IPS DF 4.7 (cell line): ENCODE data around the gene INPP5A.
"Not testable (repeated sequence)": the region's sequence is repeated elsewhere in the genome, so short reads cannot be mapped to it uniquely, and the experiment has no call there.

Source experiments
- DNase-seq: peaks from one replicate; pipeline ENCODE4 v3.0.0-alpha.2; 2013; ENCODE audit warnings: low spot score; ENCODE audit errors: extremely low read depth

Gene INPP5A

DNA sequence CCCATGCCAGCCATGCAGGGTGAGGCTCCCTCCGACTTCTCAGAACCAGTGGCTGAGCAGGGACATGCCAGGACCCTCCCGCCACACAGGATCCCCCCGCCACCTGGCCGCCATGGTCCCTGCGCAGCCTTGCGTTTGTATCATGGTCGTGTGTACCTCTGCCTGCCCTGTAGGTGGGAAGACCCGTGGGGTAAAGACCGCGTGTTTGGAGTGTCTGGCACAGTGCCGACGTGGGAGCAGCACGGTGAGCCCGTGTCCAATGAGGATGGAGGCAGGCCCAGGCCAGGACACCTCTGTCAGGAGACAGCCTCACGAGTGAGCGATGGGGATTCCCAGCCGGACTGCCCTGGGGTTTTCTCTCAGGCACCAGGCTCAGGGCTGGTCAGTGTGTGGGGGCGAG is 216.5 kb downstream of the INPP5A start:
- DNase-seq: no peak

DNA sequence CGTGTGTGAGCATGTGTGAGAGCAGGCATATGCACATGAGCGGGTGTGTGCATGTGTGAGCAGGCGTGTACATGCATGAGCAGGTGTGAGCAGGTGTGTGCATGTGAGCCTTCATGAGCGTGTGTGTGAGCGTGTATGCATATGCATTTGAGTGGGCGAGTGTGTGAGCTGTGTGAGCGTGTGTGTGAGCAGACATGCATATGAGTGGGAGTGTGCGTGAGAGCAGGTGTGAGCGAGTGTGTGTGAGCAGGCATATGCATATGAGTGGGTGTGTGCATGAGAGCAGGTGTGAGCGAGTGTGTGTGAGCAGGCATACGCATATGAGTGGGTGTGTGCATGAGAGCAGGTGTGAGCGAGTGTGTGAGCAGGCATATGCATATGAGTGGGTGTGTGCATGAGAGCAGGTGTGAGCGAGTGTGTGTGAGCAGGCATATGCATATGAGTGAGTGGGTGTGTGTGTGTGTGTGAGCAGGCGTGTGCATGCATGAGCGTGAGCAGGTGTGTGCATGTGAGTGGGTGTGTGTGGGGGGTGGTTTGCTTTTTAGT is 217.7 kb downstream of the INPP5A start:
- no peak for DNase-seq

DNA sequence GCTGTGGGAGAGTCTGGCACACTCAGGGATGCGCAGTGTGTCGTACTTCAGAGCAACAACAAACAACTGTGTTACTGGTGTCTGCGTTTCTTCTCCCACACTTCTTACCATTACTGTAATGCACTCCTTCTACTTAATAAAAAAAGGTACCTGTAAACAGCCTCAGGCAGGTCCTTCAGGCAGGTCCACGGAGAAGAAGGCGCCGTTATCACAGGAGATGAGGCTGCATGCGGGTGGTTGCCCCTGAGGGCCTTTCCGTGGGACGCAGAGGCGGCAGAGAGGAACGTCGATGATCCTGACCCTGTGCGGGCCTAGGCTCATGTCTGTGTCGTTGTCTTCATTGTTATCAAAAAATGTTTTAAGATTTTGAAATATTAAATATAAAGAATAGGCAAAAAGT is 219.0 kb downstream of the INPP5A start:
- no peak for DNase-seq

DNA sequence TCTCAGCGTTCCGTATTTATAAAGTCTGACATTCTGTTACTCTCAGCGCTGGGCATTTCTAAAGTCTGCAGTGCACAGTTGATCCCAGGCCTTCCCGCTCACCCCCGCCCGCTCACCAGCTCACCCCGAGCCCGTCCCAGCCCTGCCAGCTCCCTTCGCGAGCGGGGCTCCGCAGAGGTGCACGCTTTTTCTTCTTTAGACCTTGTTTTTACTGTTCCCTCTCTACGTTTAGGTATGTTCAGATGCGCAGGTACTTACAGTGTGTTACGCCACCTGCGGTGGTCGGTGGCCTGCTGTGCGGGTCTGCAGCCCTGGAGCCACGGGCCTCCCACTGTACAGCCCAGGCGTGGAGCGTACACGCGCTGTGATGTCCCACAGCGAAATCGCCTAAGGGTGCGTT is 219.6 kb downstream of the INPP5A start:
- no peak for DNase-seq

DNA sequence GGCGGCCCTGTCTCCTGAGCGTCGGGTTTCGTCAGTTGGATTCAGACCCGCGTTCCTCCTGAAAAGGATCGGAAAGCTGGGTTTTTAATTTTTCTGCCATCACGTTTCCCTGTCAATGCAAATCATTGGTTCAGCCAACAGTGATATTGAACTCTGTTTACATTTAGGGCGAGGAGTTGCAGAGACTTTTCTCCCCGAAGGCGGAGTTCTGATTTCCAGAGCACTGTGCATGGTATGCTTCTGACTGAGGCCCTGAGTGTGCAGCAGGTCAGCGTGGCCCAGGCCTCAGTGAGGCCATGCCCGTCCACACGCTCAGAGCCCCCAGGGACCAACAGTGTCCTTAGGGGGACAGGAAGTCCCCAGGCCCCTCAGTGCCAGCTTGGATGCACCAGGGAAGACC is 221.3 kb downstream of the INPP5A start:
- DNase-seq: no peak

DNA sequence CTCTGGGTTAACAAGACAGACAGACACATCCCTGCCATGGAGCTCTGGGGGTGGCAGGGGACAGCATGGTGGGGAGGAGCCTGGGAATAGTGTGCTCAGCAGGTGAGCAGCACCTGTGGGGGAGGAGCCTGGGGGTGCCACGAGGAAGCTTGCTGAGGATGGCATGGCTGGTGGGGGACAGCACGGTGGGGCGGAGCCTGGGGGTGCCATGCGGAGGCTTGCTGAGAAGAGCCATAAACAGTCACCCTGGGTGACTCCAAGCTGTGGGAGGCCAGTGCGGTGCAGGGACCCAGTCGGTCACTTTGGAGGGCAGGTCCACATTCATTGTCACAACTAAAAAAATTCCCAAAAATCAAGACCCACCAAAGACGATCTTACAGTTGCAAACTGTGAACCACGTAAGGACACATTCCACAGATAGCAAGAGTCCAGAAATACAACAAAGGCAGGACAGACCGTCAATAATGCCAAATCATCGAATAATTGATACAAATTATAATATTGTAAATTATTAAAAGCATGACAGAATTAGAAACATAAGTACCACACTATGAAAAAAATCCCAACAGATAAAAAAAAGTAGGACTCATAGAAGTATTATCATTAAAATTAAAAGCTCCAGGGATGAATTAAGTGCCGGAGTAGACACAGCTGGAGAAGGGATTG is 223.9 kb downstream of the INPP5A start:
- no peak for DNase-seq

DNA sequence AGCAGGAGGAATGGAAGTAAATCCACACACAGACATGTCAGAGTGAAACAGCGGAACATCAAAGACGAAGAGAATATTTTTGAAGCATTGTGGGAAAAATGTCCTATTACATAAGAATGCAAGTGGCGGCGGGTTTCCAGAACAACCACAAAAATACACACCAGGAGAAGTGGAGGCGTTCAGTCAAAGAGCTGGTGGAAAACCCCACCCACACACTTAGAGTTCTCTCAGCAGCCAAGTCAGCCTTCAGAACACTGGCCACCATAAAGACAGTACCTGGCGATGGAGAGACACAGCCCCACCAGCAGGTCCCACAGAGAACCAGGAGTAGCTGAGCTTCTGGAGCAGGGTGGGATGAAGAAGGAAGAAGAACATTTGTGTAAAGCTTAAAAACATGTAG is 224.7 kb downstream of the INPP5A start:
- DNase-seq: no peak

DNA sequence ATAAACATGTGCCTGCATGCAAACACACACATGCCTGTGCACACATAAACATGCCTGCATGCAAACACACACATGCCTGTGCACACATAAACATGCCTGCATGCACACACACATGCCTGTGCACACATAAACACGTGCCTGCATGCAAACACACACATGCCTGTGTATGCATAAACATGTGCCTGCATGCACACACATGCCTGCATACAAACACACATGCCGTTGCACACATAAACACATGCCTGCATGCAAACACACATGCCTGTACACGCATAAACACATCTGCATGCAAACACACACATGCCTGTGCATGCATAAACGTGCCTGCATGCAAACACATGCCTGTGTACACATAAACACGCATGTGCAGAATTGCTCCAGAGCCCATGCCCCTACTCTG is 226.0 kb downstream of the INPP5A start:
- no peak for DNase-seq

DNA sequence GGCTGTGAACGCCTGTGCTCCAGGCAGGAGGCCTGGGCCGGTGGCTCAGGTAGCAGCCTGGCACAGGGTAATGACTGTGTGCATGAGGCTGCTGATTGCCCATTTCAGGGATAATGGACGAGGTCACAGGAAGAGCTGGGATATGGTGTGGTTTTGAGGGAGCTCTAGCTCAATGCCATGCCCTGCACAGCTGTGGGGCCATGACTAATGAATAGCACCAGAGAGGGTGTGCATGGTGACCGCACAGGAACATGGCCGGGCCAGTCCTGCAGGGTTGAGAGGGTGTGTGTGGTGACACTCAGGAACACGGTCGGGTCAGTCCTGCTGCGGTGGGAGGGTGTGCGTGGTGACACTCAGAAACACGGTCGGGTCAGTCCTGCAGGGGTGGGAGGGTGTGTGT is 226.5 kb downstream of the INPP5A start:
- DNase-seq: no peak

DNA sequence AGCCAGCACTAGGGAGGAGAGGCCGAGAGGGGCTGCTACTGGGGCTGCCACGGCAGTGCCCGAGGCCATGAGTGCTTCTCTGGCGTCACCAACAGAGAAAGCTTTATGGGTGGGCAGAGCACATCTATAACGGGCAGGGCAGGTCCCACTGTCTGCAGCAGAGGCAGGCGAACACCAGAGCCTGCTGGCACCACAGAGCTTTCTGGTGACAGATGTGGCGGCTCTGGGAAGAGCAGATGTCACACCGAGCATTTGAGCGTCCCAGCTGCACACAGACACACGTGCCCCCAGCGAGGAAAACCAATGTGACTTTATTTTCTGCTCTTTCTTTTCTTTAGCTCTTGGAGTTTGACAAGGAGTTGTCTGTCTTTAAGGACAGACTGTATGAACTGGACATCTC is 227.8 kb downstream of the INPP5A start:
- DNase-seq: no peak

DNA sequence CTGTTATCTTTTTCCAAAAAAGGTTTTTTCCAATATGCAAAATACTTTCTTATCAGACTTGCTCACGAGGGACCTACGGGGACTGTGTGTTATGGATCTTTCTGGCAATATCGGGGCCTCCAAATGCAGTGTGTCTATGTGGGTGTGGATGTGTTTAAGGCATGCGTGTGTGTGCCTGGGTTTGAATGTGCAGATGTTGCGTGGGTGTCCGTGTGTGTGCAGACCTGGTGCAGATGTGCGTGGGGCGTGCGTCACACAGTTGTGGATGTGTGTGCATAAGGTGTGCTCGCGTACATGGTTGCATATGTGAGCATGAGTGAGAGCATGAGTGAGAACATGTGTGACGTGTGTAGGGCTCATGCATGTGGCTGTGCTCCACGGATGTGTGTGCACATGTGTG is 228.7 kb downstream of the INPP5A start:
- no peak for DNase-seq

DNA sequence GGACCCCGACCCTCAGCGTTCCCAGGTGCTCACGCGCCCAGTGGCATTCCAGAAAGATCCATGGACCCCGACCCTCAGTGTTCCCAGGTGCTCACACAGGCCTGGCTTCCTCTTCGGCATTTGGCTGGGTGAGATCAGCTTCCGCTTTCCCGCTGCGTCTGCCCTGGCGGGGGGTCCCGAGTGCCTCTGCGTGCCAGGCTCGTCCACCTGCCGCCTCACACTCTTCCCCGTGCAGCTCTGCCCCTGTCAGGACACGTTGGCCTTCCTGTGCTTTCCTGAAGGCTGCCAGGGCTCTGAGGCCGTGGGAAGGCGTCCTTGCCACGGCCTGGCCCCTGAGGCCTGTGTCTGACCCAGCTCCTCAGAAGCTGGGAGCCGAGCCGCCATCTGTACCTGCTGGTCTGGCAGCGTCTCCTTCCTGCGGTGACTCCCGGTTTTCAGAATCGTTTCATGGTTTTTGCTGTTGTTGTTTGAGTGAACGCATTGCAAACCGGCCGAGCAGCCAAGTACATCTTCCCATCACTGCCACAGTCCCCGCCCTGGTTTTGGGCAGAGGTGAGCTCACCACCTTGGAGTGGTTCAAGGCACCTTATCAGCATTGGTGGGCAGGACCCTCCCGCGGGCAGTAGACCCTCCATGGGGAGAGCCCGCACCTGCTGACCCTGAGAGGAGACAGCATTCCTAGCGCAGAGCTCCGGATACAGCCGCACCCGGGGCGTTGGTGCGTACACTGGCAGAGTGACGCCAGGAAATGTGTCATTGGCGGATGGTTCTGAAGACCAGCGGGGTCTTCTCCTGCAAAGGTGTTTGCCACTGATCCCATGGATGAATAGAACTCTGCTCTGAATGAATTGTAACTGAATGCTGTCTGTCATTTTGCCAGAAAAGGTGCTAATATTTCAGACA is 231.0 kb downstream of the INPP5A start:
- no peak for DNase-seq

DNA sequence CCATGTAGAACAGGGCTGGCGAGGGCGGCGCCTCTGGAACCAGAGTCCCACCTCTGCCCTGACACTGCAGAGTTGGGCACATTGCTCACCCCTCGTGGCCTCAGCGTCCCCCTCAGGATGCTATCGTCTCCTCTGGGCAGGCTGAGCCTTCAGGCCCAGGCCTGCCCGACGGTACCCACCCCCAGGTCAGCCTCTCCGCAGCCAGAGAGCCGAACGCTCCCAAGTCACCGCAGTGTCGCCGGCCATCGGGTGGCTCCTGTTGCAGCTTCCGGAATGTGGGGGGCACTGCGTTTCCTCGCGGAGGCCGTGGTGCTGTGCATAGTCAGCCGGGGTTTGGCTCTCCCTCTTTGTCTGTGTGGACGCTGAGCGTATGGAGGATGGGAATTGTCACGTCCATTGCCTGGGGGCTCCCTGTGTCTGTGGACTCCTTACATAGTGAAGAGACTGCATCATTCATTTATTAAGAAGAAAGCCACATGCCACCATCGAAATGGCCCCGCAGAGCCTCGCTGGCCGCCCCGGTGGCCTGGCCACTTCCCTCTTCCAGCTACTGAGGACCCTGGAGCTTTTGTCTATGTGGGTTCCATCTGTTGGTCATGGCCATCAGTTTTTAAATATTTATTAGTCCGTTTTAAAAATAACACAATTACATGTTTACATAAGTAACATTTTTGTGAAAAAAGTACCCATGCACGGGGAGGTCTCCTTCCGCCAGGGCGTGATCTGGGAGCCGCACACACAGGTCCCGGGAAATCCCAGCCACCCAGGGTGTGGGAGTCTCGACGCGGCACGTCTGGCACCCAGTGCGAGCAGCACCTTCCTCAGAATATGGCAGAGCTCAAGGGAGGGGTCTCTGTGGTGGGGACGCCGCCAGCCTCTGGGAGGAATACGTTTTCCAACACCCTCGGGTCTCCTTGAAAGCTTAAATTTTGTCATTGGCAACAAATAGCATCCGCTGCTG is 232.8 kb downstream of the INPP5A start:
- no peak for DNase-seq

DNA sequence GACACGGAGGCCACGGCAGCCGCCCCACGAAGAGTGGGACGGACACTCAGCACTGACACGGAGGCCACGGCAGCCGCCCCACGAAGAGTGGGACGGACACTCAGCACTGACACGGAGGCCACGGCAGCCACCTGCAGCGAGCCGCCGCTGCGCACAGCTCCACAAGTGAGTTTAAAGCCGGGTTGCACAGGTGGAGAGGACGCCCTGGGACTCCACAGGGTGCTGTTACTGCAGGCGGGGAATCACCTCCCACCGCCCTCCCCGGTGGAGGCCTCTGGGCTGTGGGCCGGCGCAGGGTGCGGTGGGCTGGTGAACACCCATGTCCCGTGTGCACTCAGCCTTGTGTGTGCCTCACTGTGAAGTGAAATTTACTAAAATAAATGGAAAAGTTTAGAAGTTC is 235.2 kb downstream of the INPP5A start:
- not testable (repeated sequence) for DNase-seq

DNA sequence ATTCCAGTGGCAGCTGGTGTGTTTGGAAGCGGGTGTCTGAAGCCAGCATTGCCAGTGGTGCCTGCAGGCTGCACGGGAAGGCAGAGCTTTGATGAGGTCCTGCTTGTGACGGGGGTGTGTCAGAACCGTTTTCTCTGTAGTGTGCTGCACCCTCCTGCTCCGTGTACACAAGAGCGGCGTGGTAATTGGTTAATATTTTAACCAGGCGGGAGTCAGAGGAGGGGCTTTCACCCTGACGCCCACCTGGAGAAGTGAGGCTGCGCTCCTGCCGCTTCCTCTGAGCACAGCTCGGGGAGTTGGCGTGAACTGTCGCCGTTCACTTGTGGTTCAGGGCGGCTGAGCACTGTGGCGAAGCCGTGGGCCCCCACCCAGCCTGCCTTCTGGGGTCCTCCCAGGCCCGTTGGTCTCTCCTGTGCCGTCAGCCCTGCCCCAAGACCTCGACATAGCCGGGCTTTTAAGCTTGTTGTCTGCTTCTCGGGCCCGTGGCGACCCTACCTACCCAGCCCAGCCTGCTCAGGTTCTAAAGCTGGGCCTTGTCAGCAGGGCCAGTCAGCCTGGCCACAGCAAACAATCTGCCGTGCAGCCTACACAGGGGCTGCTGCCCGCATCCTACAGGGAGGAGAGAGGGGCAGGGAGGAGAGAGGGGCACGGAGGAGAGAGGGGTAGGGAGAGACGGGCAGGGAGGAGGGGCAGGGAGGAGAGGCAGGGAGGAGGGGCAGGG is 236.8 kb downstream of the INPP5A start:
- DNase-seq: no peak

DNA sequence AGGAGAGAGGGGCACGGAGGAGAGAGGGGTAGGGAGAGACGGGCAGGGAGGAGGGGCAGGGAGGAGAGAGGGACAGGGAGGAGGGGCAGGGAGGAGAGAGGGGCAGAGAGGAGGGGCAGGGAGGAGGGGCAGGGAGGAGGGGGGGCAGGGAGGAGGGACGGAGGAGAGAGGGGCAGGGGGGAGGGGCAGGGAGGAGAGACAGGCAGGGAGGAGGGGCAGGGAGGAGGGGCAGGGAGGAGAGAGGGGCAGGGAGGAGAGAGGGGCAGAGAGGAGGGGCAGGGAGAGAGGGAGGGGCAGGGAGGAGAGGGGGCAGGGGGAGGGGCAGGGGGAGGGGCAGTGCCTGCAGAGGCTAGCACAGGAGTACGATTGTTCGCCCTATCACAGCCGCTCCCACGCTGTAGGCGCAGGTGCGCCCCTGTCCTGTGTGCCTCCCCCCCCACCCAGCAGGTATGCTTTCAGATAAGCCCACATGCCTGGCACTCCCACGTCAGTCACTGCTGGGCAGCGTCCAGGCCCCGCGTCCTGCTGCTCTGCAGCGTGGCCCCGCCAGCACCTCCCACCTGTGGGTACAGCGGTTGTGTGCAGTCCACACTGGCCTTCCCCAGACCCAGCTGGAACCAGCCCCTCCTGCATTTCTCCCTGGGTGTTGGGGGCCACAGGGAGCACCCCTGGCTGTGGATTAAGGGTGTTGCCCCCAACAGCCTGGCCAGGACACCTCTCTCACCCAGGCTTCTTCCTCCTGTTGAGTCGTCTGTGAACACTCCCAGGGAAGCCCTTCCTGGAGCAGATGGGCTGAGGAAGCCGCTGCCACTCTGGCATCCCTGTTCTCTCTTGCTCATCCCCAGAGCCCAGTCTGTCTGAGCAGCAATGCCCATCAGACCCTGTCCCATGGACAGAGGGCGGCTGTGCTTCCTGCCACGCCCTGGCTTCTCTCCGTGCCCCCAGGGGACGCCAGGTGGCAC is 237.6 kb downstream of the INPP5A start:
- DNase-seq: no peak

DNA sequence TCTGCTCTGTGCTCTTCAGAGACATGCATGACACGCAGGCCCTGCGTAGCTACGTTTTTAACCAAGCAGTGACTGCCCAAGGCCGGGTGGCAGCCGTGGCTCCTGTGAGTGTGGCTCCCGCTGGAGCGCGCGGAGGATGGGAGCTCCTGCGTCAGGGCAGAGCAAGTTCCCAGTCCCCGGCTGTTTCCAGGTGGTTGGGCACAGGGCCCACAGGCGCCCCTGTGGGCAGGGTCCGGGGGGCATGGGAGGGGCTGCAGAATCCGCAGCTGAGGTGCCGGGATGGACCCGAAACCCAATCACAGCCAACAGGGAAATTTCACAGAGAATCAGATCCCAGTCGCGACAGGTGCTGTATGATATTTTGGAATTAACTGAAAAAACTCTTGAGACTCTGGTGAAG is 238.6 kb downstream of the INPP5A start:
- no peak for DNase-seq

DNA sequence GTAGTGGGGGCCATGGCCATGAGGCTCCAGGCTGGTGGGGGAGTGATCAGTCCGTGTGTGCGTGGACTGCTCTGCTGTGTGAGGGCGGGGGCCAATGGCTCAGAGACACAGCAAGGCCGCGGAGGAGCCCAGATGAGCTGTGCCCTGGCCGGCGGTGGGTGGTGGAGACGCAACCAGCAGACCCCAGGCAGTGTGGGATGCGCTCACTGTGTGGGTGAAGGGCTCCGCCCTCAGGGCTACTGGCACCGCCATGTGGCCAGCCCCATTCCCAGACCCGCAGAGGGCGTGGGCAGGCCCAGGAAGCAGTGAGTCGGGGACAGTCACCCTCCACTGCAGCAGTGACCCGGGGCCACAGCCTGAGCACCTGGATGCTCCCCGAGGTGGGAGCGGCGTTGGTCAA is 239.2 kb downstream of the INPP5A start:
- DNase-seq: no peak

DNA sequence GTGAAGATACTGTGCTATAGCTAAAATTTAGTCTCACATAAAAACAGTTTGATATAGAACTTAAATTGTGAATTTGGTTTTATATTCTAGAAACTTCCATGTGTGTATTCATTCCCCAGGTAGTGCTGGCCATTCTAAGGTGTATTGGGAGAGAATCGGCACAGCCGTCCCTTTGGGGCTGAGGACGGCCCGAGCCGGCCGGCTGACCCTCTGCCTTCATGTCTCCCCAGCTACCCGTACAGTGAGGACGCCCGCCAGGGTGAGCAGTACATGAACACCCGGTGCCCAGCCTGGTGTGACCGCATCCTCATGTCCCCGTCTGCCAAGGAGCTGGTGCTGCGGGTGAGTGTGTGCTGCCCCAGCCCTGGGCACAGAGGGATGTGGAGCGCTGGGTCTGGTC is 239.9 kb downstream of the INPP5A start:
- DNase-seq: no peak
